GM12801 (cell line): Measurements from ENCODE around the gene MED25.

Source experiments
- TF ChIP-seq, protein P1 (sequence below): IDR thresholded peaks from one replicate; pipeline ENCODE4 v1.5.1; 2011; ENCODE audit warnings: control low read depth; ENCODE audit not compliant: insufficient read length; ENCODE audit errors: extremely low read depth

The MED25 gene

DNA sequence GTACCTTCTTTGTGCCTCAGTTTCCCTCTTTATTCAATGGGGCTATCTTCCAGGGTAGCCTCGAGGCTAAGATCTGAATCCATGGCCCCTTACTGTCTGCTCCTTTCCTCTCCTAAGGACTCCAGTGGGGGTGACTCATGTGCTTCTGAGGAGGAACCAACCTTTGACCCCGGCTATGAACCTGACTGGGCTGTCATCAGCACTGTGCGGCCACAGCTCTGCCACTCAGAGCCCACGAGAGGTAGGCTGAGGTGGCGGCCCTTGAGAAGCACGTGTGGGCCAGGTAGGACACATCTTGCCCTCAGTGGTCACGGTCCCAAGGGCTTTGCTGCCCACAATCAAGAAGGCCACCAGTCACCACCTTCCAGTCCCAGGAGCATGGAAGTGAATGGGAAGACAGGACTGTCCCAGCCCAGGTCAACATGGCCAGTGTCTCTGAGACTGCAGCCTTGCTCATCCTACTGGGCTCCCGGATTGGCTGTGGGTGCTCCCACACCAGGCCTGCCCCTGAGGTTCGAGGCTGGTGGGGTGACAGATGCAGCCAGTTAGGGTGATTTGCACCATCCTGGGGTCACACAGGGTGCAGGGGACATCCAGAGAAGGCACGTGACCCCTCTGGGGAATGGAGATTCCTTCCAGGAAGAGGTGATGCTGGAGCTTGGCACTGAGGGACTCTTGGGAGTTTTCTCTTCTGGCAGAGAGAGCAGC lies 62.2 kb downstream of the MED25 start:
- TF ChIP-seq, protein P1, sequence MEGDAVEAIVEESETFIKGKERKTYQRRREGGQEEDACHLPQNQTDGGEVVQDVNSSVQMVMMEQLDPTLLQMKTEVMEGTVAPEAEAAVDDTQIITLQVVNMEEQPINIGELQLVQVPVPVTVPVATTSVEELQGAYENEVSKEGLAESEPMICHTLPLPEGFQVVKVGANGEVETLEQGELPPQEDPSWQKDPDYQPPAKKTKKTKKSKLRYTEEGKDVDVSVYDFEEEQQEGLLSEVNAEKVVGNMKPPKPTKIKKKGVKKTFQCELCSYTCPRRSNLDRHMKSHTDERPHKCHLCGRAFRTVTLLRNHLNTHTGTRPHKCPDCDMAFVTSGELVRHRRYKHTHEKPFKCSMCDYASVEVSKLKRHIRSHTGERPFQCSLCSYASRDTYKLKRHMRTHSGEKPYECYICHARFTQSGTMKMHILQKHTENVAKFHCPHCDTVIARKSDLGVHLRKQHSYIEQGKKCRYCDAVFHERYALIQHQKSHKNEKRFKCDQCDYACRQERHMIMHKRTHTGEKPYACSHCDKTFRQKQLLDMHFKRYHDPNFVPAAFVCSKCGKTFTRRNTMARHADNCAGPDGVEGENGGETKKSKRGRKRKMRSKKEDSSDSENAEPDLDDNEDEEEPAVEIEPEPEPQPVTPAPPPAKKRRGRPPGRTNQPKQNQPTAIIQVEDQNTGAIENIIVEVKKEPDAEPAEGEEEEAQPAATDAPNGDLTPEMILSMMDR: no peak

DNA sequence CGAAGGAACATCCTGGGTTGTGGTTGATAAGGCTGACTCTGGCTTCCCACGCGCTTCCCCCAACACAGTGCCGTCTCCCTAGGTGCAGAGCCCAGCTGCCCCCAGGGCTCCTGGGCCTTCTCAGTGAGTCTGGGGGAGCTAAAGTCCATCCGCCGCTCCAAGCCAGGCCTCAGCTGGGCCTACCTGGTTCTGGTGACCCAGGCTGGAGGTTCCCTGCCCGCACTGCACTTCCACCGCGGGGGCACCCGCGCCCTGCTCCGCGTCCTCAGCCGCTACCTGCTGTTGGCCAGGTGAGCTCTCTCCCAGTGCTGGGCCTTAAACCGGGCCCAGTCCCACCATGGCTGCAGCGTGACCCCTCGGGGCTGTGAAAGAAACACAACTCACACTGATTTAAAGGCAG lies 63.1 kb downstream of the MED25 start:
- TF ChIP-seq, protein P1: no peak

DNA sequence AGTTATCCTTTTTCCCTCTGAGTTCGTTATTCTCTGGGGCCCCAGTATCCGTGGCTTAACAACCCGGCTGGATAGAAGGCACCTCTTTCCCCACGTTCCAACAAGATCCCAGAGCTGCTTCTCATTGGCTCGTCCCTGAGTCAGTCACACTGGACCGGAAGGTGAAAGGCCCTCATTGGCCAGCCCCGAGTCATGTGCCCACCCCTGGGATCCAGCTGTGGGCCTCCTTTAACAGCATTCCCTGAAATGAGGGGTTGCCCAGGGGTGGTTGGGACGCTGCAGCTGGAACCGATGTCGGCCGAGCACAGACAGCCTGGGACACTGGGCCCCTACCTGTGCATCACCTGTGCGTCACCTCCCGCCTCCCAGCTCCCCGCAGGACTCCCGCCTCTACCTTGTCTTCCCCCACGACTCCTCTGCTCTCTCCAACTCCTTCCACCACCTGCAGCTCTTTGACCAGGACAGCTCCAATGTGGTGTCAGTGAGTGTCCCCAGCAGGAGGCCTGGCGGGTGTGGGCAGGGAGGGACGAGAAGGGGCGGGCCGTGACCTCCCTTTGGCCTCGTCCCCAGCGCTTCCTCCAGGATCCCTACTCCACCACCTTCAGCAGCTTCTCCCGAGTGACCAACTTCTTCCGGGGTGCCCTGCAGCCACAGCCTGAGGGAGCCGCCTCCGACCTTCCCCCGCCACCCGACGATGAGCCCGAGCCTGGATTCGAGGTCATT lies 63.7 kb downstream of the MED25 start:
- TF ChIP-seq, protein P1: no peak

DNA sequence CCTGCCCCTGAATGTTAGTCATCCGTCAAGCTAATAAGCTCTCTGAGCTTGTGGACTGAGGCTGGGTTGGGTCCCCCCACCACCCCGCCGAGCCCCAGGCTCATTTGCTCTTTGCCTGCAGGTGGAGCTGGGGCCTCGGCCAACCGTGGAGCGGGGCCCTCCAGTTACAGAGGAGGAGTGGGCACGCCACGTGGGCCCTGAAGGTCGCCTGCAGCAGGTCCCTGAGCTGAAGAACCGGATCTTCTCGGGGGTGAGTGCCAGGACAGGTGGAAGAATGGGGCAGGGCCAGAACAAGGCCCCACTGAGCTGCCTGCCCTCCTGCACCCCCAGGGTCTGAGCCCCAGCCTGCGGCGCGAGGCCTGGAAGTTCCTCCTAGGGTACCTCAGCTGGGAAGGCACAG lies 64.6 kb downstream of the MED25 start:
- TF ChIP-seq, protein P1: no peak

GRCh38 chr19:49883094-49883493 lies 65.0 kb downstream of the MED25 start:
- TF ChIP-seq, protein P1: no peak

GRCh38 chr19:49884109-49884508 lies 66.0 kb downstream of the MED25 start:
- TF ChIP-seq, protein P1: no peak

- TF ChIP-seq, protein P1: no peak
Measured at GRCh38 chr19:49884760-49885159, 66.7 kb downstream of the MED25 start.
